Measurements from ENCODE around the gene GRIK1.

The GRIK1 gene

DNA sequence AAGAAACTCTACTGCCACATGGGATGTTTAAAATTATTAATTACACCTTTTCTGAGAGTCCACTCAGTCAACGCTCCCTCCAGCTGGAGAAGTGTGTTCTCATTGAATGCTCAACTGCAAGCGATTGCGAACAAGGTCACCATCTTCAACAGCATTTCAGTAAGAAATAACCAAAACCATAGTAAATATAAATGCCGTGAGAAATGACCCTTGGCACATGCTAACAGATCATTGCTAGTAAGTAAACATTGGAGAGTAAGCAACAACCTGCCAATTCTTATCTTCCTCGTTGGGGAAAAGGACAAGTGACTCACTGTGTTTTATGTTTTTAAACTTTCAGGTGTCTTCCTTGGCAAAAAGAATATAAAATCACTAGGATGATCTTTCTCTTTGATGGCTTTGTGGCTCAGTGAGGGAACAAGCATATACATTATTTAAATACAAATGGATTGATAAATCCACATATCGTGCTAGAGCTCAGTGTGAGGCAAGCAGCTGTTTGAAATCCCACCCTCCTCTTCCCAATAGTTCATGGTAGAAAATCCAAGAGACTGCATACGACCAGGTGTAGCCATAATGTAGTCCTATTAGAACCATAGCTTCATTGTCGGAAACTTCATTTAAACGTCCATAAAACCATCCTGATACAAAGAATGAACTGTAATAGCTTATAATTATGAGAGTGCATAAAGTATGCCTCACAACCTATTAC, 214.6 kb downstream of the GRIK1 start:
- TF ChIP-seq, protein P1, sequence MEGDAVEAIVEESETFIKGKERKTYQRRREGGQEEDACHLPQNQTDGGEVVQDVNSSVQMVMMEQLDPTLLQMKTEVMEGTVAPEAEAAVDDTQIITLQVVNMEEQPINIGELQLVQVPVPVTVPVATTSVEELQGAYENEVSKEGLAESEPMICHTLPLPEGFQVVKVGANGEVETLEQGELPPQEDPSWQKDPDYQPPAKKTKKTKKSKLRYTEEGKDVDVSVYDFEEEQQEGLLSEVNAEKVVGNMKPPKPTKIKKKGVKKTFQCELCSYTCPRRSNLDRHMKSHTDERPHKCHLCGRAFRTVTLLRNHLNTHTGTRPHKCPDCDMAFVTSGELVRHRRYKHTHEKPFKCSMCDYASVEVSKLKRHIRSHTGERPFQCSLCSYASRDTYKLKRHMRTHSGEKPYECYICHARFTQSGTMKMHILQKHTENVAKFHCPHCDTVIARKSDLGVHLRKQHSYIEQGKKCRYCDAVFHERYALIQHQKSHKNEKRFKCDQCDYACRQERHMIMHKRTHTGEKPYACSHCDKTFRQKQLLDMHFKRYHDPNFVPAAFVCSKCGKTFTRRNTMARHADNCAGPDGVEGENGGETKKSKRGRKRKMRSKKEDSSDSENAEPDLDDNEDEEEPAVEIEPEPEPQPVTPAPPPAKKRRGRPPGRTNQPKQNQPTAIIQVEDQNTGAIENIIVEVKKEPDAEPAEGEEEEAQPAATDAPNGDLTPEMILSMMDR (conservative IDR thresholded peaks at IDR 0.05; ENCODE audit: low read length) = no peak
- TF ChIP-seq EZH2phosphoT487 (IDR thresholded peaks at IDR 0.05; ENCODE audit: borderline replicate concordance) = no peak
- Histone ChIP-seq H3K9ac (ENCODE audit: low read depth, low read length, poor library complexity, severe bottlenecking) (no peak overlapping the region), H3K79me2 (ENCODE audit: insufficient read depth, low read length) (no peaks in the 10 kb centered on the region)

DNA sequence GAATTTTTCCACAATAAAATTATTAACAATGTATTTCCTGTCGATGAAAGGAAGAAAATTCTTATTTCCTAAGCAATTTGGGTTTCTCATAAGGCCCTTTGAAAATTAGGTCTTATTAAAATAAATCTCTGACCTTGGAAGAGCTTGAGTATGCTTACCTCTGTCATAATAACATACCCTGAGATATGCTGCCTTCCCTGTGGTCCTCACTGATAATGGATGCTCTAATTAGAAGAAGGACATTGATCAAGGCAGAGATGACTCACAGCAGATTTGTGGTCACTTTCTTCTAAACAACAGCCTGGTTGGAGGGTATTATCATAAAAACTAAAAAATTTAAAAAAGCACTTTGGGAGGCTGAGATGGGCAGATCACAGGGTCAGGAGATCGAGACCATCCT, 217.8 kb downstream of the GRIK1 start:
- Histone ChIP-seq H3K79me2 (ENCODE audit: insufficient read depth, low read length) (no peaks in the 10 kb centered on the region), H3K4me3 (ENCODE audit: low read length, poor library complexity, severe bottlenecking) (no peak overlapping the region)

More for the DNA sequence above, 214.6 kb downstream of the GRIK1 start:
- H3K4me2 ChIP-seq (ENCODE audit: low read depth, low read length, poor library complexity, severe bottlenecking) = no peak overlapping the region
- H3K9me2 ChIP-seq (replicated peaks; ENCODE audit: low read depth, low read length) = no peaks in the 10 kb centered on the region
- H4K20me1 ChIP-seq (ENCODE audit: insufficient read depth, low read length, poor library complexity, severe bottlenecking) = no peaks in the 10 kb centered on the region
- no peaks in the 10 kb centered on the region for H3F3A ChIP-seq (ENCODE audit: low read depth)
- H3K4me1 ChIP-seq (ENCODE audit: insufficient read depth, low read length, poor library complexity, severe bottlenecking) = no peaks in the 10 kb centered on the region
- H3K4me3 ChIP-seq (ENCODE audit: low read length, poor library complexity, severe bottlenecking) = no peak overlapping the region
- H3K27me3 ChIP-seq (ENCODE audit: insufficient read depth, low read length, poor library complexity, severe bottlenecking) = no peaks in the 10 kb centered on the region
- H3K9me3 ChIP-seq (ENCODE audit: insufficient read depth, low read depth, low read length) = no peaks in the 10 kb centered on the region
- no peaks in the 10 kb centered on the region for H3K36me3 ChIP-seq (ENCODE audit: insufficient read depth, low read length)
- no peak overlapping the region for H2AFZ ChIP-seq (ENCODE audit: low read length)

DNA sequence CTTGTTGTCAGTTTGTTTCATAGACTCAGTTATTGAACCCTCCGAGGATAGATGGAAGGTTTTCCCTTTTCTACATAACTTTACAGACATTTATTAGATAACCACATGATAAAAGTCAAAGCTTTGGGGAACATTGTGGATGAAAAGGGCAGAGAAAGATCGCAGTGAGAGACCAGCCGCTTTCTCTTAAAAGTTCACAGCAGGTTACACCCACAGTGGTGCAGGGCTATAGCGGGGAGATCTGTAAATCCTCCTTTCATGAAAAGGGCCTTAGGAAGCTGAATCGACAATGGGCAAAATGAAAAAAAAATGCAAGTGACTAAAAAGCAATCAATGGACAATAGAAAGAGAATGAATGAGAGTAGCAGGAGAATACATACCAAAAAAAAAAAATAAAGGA, 218.6 kb downstream of the GRIK1 start:
- TF ChIP-seq, protein P1 (conservative IDR thresholded peaks at IDR 0.05; ENCODE audit: low read length) = no peak
- TF ChIP-seq EZH2phosphoT487 (IDR thresholded peaks at IDR 0.05; ENCODE audit: borderline replicate concordance) = no peak
- no peak overlapping the region for H3K4me3 ChIP-seq (ENCODE audit: low read length, poor library complexity, severe bottlenecking)
- H3K9ac ChIP-seq (ENCODE audit: low read depth, low read length, poor library complexity, severe bottlenecking) = no peak overlapping the region
- no peaks in the 10 kb centered on the region for H4K20me1 ChIP-seq (ENCODE audit: insufficient read depth, low read length, poor library complexity, severe bottlenecking)
- no peaks in the 10 kb centered on the region for H3F3A ChIP-seq (ENCODE audit: low read depth)
- H2AFZ ChIP-seq (ENCODE audit: low read length) = no peak overlapping the region
- H3K4me1 ChIP-seq (ENCODE audit: insufficient read depth, low read length, poor library complexity, severe bottlenecking) = no peaks in the 10 kb centered on the region
- H3K27me3 ChIP-seq (ENCODE audit: insufficient read depth, low read length, poor library complexity, severe bottlenecking) = no peaks in the 10 kb centered on the region
- H3K9me3 ChIP-seq (ENCODE audit: insufficient read depth, low read depth, low read length) = no peaks in the 10 kb centered on the region
- no peaks in the 10 kb centered on the region for H3K36me3 ChIP-seq (ENCODE audit: insufficient read depth, low read length)
- H3K4me2 ChIP-seq (ENCODE audit: low read depth, low read length, poor library complexity, severe bottlenecking) = no peak overlapping the region
- no peaks in the 10 kb centered on the region for H3K9me2 ChIP-seq (replicated peaks; ENCODE audit: low read depth, low read length)
- H3K79me2 ChIP-seq (ENCODE audit: insufficient read depth, low read length) = no peaks in the 10 kb centered on the region

More for the DNA sequence above, 217.8 kb downstream of the GRIK1 start:
- H3K9me2 ChIP-seq (replicated peaks; ENCODE audit: low read depth, low read length) = no peaks in the 10 kb centered on the region
- H3K27me3 ChIP-seq (ENCODE audit: insufficient read depth, low read length, poor library complexity, severe bottlenecking) = no peaks in the 10 kb centered on the region
- no peaks in the 10 kb centered on the region for H3F3A ChIP-seq (ENCODE audit: low read depth)
- no peaks in the 10 kb centered on the region for H3K4me1 ChIP-seq (ENCODE audit: insufficient read depth, low read length, poor library complexity, severe bottlenecking)
- H3K9me3 ChIP-seq (ENCODE audit: insufficient read depth, low read depth, low read length) = no peaks in the 10 kb centered on the region
- TF ChIP-seq, protein P1 (conservative IDR thresholded peaks at IDR 0.05; ENCODE audit: low read length) = no peak
- no peak for TF ChIP-seq EZH2phosphoT487 (IDR thresholded peaks at IDR 0.05; ENCODE audit: borderline replicate concordance)
- no peaks in the 10 kb centered on the region for H4K20me1 ChIP-seq (ENCODE audit: insufficient read depth, low read length, poor library complexity, severe bottlenecking)
- H3K4me2 ChIP-seq (ENCODE audit: low read depth, low read length, poor library complexity, severe bottlenecking) = no peak overlapping the region
- no peak overlapping the region for H3K9ac ChIP-seq (ENCODE audit: low read depth, low read length, poor library complexity, severe bottlenecking)
- H2AFZ ChIP-seq (ENCODE audit: low read length) = no peak overlapping the region
- no peaks in the 10 kb centered on the region for H3K36me3 ChIP-seq (ENCODE audit: insufficient read depth, low read length)

All from Loucy (cell line).